ENCODE measurements around the gene ITGB7.

DNA sequence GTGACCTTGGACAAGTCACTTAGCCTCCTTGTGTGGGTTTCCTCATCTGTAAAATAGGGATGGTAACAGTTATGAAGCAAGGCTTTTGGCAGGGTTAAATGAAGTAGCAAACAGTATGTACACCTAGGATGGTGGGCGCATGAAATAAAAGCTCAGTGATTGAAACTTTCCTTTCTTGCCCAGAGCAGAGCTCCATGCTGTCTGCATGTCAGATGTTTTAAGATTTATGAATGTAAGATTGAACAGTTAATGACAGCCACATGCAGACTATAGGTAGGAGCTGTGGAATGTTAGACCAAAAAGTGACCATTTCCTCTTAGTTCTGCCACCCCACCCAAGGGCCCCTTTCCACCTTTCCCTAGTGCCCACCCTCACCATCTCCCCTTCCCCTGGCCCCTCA is 12.1 kb downstream of the ITGB7 start:
- TF ChIP-seq, protein P1, sequence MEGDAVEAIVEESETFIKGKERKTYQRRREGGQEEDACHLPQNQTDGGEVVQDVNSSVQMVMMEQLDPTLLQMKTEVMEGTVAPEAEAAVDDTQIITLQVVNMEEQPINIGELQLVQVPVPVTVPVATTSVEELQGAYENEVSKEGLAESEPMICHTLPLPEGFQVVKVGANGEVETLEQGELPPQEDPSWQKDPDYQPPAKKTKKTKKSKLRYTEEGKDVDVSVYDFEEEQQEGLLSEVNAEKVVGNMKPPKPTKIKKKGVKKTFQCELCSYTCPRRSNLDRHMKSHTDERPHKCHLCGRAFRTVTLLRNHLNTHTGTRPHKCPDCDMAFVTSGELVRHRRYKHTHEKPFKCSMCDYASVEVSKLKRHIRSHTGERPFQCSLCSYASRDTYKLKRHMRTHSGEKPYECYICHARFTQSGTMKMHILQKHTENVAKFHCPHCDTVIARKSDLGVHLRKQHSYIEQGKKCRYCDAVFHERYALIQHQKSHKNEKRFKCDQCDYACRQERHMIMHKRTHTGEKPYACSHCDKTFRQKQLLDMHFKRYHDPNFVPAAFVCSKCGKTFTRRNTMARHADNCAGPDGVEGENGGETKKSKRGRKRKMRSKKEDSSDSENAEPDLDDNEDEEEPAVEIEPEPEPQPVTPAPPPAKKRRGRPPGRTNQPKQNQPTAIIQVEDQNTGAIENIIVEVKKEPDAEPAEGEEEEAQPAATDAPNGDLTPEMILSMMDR (IDR thresholded peaks at IDR 0.05) = no peak
- TF ChIP-seq POLR2A (IDR thresholded peaks at IDR 0.05) = no peak
